Ovary (tissue), 9 donors: Measurements from ENCODE around the gene CRTAC1. TPM values are rescaled to one million over a fixed set of nuclear protein-coding genes. Genes with fewer than 3 reads are reported as not detected.

Source experiments
- DNase-seq, 5 donors: peaks; one replicate each; pipeline ENCODE4 v3.0.0-alpha.2; 2019 to 2020
- H3K27ac ChIP-seq, 2 donors: fragments of 200-600 bp; one replicate each; pipeline versions ENCODE4 v1.5.1 to v1.8.0; 2019 to 2022
- H3K27me3 ChIP-seq: fragments of 200-600 bp; one replicate; pipeline ENCODE4 v1.8.0; 2022
- H3K36me3 ChIP-seq: fragments of 200-600 bp; sonication (generic); one replicate; pipeline ENCODE4 v1.5.1; 2019
- H3K4me1 ChIP-seq: one replicate; pipeline ENCODE4 v1.8.1; 2013; ENCODE audit warnings: mild to moderate bottlenecking, moderate library complexity; ENCODE audit not compliant: insufficient read depth
- H3K4me3 ChIP-seq: fragments of 200-600 bp; sonication (generic); one replicate; pipeline ENCODE4 v1.5.1; 2017
- H3K9me3 ChIP-seq, 2 donors: fragments of 200-600 bp in 1 of 2; sonication (generic) in 1 of 2; one replicate each; pipeline versions ENCODE4 v1.5.1 to v1.8.1; 2013 to 2019; ENCODE audit warnings: mild to moderate bottlenecking in 1 of 2, moderate library complexity in 1 of 2
- CTCF ChIP-seq, 3 donors: fragments of 450-650 bp in 2 of 3; fragments of 200-600 bp in 1 of 3; IDR thresholded peaks; one replicate each; pipeline versions ENCODE4 v1.5.1 to v1.8.0; 2016 to 2022; ENCODE audit warnings: antibody characterized with exemption in 3 of 3, mild to moderate bottlenecking in 1 of 3
- EP300 ChIP-seq: sonication (generic); formaldehyde crosslinking; IDR thresholded peaks from one replicate; pipeline ENCODE4 v1.6.1; 2017; ENCODE audit warnings: antibody characterized with exemption
- POLR2A ChIP-seq: fragments of 450-650 bp; IDR thresholded peaks from one replicate; pipeline ENCODE4 v1.6.1; 2017; ENCODE audit warnings: antibody characterized with exemption, mild to moderate bottlenecking, moderate library complexity
- WGBS, 3 donors: extraction: QIAGEN DNeasy Blood & Tissue Kit in 1 of 3; methylation state at CpG; one replicate each; pipeline versions ENCODE4 v1.1.5 to v1.1.7; 2013 to 2017; 5-methylcytosine and 5-hydroxymethylcytosine counted together
- intact Hi-C, 4 donors: fragments of 100-400 bp; cut with DNase I; formaldehyde crosslinking; loops; one replicate each; pipeline versions ENCODE4 v1.11.0 to v1.15.1; 2022 to 2023
- polyA plus RNA-seq, 2 donors: library from polyadenylated mRNA; stranded (reverse); fragments of 200-250 nt in 1 of 2; fragments of 350-450 nt in 1 of 2; fragmentation: Illumina TruSeq in 1 of 2; extraction: RNeasy Lipid Tissue Mini Kit (QIAGEN cat#74804) in 1 of 2; gene quantifications; one replicate each; pipeline ENCODE4 v1.2.3, GENCODE V29; 2013 to 2014
- total RNA-seq, 7 donors: library from RNA; depleted of rRNA in 2 of 7; stranded (reverse); fragments of >200 nt in 2 of 7; fragmentation: NEBNext Ultra II Directional in 3 of 7; extraction: Animal tissue kit (Norgen Biotek cat#: 25700) in 3 of 7; gene quantifications; one replicate each; pipeline versions ENCODE4 v1.1.0 to v1.2.4, GENCODE V29; 2016 to 2023
- donor health status: DM: no; HTN: no; CAD: no; lungs with moderate emphysema.
- donor health status: DM: no; HTN: no; CAD: no.
- donor health status: Bipolar disorder and iron deficiency.
- donor health status: DM: yes; HTN: yes; CAD: no.
- donor health status: DM: no; HTN: no; CAD: no.
- donor health status: DM: yes; HTN: yes; CAD: no.

The CRTAC1 gene
- total and polyA plus RNA-seq, 9 donors, result 0.13 to 19.5 (median 1.6) TPM

GRCh38 chr10:97883092-97883485, 147.3 kb downstream of the CRTAC1 start:
- no peaks in the 10 kb centered on the region for H3K36me3 ChIP-seq
- H3K4me1 ChIP-seq, result no peaks in the 10 kb centered on the region
- no peak for TF ChIP-seq EP300
- no peak for TF ChIP-seq POLR2A
- TF ChIP-seq CTCF (IDR thresholded peaks at IDR 0.05), result no peak
- intact Hi-C loops, result no loop called here
- no peaks in the 10 kb centered on the region for H3K27me3 ChIP-seq
- H3K9me3 ChIP-seq, result no peaks in the 10 kb centered on the region
- WGBS, 3 donors, result 64 to 82% (median 66%) methylated on average over 3 of the region's 3 CpGs
- no peak overlapping the region for H3K4me3 ChIP-seq
- H3K27ac ChIP-seq, result no peak overlapping the region
- no peak for DNase-seq

GRCh38 chr10:97882142-97883091, 148.0 kb downstream of the CRTAC1 start:
- no peak overlapping the region for H3K4me3 ChIP-seq
- no peaks in the 10 kb centered on the region for H3K27me3 ChIP-seq
- no peaks in the 10 kb centered on the region for H3K36me3 ChIP-seq
- WGBS, 3 donors, result 74 to 83% (median 74%) methylated on average over 11 of the region's 11 CpGs
- TF ChIP-seq POLR2A, result no peak
- TF ChIP-seq EP300, result no peak
- TF ChIP-seq CTCF (IDR thresholded peaks at IDR 0.05), result no peak
- intact Hi-C loops, result no loop called here
- no peak for DNase-seq
- no peaks in the 10 kb centered on the region for H3K4me1 ChIP-seq
- H3K27ac ChIP-seq, result no peak overlapping the region
- H3K9me3 ChIP-seq, result no peaks in the 10 kb centered on the region

GRCh38 chr10:97880109-97880508, 150.3 kb downstream of the CRTAC1 start:
- no peaks in the 10 kb centered on the region for H3K27me3 ChIP-seq
- 85 to 92% (median 89%) methylated on average over 10 of the region's 10 CpGs for WGBS, 3 donors
- H3K36me3 ChIP-seq, result no peaks in the 10 kb centered on the region
- no peaks in the 10 kb centered on the region for H3K9me3 ChIP-seq
- H3K4me3 ChIP-seq, result no peak overlapping the region
- TF ChIP-seq CTCF (IDR thresholded peaks at IDR 0.05), result no peak
- DNase-seq, result no peak
- intact Hi-C loops, result no loop called here
- H3K27ac ChIP-seq, result no peak overlapping the region
- H3K4me1 ChIP-seq, result no peaks in the 10 kb centered on the region

- 77 to 86% (median 86%) methylated on average over 5 of the region's 5 CpGs for WGBS, 3 donors
- intact Hi-C loops, result no loop called here
- no peak for DNase-seq
- H3K4me3 ChIP-seq, result no peak overlapping the region
- H3K27me3 ChIP-seq, result no peaks in the 10 kb centered on the region
- no peaks in the 10 kb centered on the region for H3K9me3 ChIP-seq
- H3K4me1 ChIP-seq, result no peaks in the 10 kb centered on the region
- H3K27ac ChIP-seq, result no peak overlapping the region
- TF ChIP-seq EP300, result no peak
- no peaks in the 10 kb centered on the region for H3K36me3 ChIP-seq
These were observed 151.2 kb downstream of the CRTAC1 start for GRCh38 chr10:97879241-97879640.

- no peaks in the 10 kb centered on the region for H3K4me1 ChIP-seq
- WGBS, 3 donors, result 34 to 39% (median 37%) methylated on average over 4 of the region's 4 CpGs
- no peak for DNase-seq
- H3K27ac ChIP-seq, result no peak overlapping the region
- no peaks in the 10 kb centered on the region for H3K27me3 ChIP-seq
- intact Hi-C loops, result no loop called here
- H3K4me3 ChIP-seq, result no peak overlapping the region
- no peak for TF ChIP-seq POLR2A
- H3K36me3 ChIP-seq, result no peaks in the 10 kb centered on the region
- no peaks in the 10 kb centered on the region for H3K9me3 ChIP-seq
These were observed 154.0 kb downstream of the CRTAC1 start for GRCh38 chr10:97876402-97876801.
